Stomach smooth muscle (tissue), 2 donors: Measurements from ENCODE around the gene CPNE4.
"Not testable (repeated sequence)": the region's sequence is repeated elsewhere in the genome, so short reads cannot be mapped to it uniquely, and the experiment has no call there.

Experiments used
- H3K27ac ChIP-seq: one replicate; pipeline ENCODE4 v1.7.0; 2013; ENCODE audit warnings: mild to moderate bottlenecking, low read length, inconsistent platforms
- H3K27me3 ChIP-seq, 2 donors: one replicate each; pipeline ENCODE4 v1.7.0; 2013; ENCODE audit warnings: low read length in 2 of 2; ENCODE audit not compliant: insufficient read depth in 2 of 2, control insufficient read depth in 1 of 2
- H3K36me3 ChIP-seq, 2 donors: one replicate each; pipeline ENCODE4 v1.7.0; 2013; ENCODE audit warnings: low read length in 2 of 2; ENCODE audit not compliant: control insufficient read depth in 2 of 2, insufficient read depth in 2 of 2
- H3K4me1 ChIP-seq: one replicate; pipeline ENCODE4 v1.7.0; 2013; ENCODE audit warnings: low read length; ENCODE audit not compliant: control insufficient read depth, insufficient read depth
- H3K4me3 ChIP-seq, 2 donors: one replicate each; pipeline ENCODE4 v1.7.0; 2013; ENCODE audit warnings: low read length in 2 of 2
- H3K9ac ChIP-seq, 2 donors: one replicate each; pipeline ENCODE4 v1.7.0; 2013; ENCODE audit warnings: low read length in 2 of 2, mild to moderate bottlenecking in 1 of 2
- H3K9me3 ChIP-seq, 2 donors: one replicate each; pipeline ENCODE4 v1.7.0; 2013; ENCODE audit warnings: low read length in 2 of 2; ENCODE audit not compliant: control insufficient read depth in 2 of 2
- donor health status: healthy.
- donor health status: Pancreatic carcinoma.

Gene CPNE4

DNA sequence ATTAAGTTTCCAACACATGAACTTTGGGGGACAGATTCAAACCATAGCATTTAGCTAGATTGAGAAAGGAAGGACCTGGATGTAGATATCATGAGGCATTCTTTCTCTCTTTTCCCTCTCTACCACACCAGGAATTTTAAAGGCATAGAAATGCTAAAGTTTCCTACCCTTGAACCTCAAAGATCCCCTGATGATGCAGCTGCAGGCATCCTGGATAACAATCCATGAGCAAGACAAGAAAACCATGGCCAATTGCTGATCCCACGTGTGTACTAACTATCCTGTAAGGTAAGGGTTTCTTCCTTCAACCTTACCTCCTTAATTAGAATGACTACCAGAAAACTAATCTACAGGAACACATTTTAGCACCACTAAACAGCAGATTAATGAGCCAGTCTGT lies 36.8 kb downstream of the CPNE4 start:
- Histone ChIP-seq H3K4me3 (no peak overlapping the region), H3K27ac (no peak overlapping the region), H3K27me3 (no peaks in the 10 kb centered on the region), H3K9me3 (no peaks in the 10 kb centered on the region), H3K4me1 (no peaks in the 10 kb centered on the region), H3K9ac (no peak overlapping the region), H3K36me3 (no peaks in the 10 kb centered on the region)

DNA sequence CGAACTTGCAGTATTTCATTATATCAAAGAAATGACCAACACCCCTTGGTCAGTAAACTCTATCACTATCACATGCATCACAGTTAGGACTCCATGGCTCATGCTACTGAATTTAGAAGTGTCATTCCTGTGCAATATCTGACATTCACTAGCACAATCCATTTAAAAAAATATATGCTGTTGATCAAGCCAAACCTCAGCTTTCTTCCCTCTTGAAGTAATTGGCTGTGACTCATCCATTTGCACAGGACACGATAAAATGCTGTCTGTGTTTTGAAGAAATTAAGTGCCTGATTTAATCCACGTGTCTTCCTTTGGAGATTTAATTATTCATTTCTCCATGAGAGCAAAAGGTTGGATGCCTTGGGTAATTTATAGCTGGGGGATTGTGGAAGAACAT lies 38.9 kb downstream of the CPNE4 start:
- Histone ChIP-seq H3K9me3 (no peaks in the 10 kb centered on the region), H3K36me3 (no peaks in the 10 kb centered on the region), H3K27ac (no peak overlapping the region), H3K9ac (no peak overlapping the region), H3K27me3 (no peaks in the 10 kb centered on the region), H3K4me3 (no peak overlapping the region), H3K4me1 (no peaks in the 10 kb centered on the region)

DNA sequence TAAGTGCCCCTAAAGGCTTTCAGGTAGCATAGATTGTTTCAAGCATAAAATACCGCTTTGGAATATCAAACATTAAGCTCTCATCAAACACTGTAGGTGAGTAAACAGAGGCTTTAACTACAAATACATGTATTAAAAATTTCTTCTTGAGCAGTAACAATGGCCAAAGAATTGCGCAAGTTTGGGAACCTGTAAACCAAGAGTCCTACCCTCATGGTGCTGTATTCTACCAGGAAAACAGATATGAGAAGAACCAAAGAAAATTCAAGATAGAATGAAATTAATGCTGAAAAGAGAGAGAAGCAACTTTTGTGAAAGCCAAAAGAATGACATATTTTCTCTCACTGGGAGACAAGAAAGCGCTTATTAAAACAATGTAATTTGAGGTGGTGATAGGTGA lies 45.5 kb downstream of the CPNE4 start:
- no peaks in the 10 kb centered on the region for H3K4me1 ChIP-seq
- H3K27ac ChIP-seq, result no peak overlapping the region
- no peaks in the 10 kb centered on the region for H3K9me3 ChIP-seq
- H3K27me3 ChIP-seq, result no peaks in the 10 kb centered on the region
- H3K9ac ChIP-seq, result no peak overlapping the region
- H3K4me3 ChIP-seq, result no peak overlapping the region
- H3K36me3 ChIP-seq, result no peaks in the 10 kb centered on the region

DNA sequence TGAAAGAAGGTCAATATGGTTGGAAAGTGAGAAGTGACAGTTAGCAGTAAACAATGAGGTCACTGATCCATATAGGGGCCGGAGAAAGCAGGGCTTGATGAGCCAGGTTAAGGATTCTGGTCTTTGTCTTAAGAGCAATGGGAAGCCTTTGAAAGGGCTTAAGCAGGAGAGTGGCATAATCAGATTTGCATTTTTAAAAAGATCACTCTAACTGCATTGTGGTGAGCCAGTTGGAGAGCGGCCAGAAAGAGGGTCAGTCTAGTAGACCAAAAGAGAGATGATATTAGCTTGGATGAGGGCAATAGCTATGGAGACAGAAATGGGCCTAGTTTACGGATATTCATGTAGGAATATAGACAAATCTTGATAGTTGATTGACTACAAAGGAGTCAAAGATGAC lies 46.6 kb downstream of the CPNE4 start:
- Histone ChIP-seq H3K4me3 (no peak overlapping the region), H3K36me3 (no peaks in the 10 kb centered on the region), H3K27ac (no peak overlapping the region), H3K9ac (no peak overlapping the region), H3K27me3 (no peaks in the 10 kb centered on the region), H3K9me3 (no peaks in the 10 kb centered on the region), H3K4me1 (no peaks in the 10 kb centered on the region)

DNA sequence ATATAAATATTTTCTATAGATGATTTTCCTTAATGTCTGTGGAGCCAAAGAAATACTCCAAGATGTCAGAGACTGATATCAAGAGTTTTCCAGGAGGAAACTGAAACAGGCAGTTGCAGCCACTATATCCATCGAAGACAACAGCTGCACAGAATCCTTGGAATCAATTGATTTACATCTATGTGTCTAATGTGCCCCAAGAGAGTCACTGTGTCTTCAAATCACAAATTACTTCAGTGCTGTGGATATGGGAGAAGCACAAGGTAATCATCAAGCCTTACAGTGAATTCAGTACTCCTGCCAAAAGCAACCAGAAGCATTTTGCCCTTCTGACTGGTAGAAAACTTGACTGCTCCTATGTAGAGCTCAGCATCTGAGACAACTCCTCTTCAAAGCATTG lies 51.1 kb downstream of the CPNE4 start:
- Histone ChIP-seq H3K9ac (no peak overlapping the region), H3K36me3 (no peaks in the 10 kb centered on the region), H3K27me3 (no peaks in the 10 kb centered on the region), H3K4me1 (no peaks in the 10 kb centered on the region), H3K4me3 (no peak overlapping the region), H3K27ac (no peak overlapping the region), H3K9me3 (no peaks in the 10 kb centered on the region)

GRCh38 chr3:131981323-131981722 lies 53.5 kb downstream of the CPNE4 start:
- Histone ChIP-seq H3K4me1 (no peaks in the 10 kb centered on the region), H3K9me3 (no peaks in the 10 kb centered on the region), H3K27ac (no peak overlapping the region), H3K36me3 (no peaks in the 10 kb centered on the region), H3K4me3 (no peak overlapping the region), H3K27me3 (no peaks in the 10 kb centered on the region), H3K9ac (no peak overlapping the region)

- Histone ChIP-seq H3K9me3 (no peaks in the 10 kb centered on the region), H3K4me1 (no peaks in the 10 kb centered on the region), H3K9ac (no peak overlapping the region), H3K27ac (no peak overlapping the region), H3K36me3 (no peaks in the 10 kb centered on the region), H3K4me3 (no peak overlapping the region), H3K27me3 (no peaks in the 10 kb centered on the region)
Measured at GRCh38 chr3:131976448-131976847, 58.4 kb downstream of the CPNE4 start.

- Histone ChIP-seq H3K4me1 (no peaks in the 10 kb centered on the region), H3K27ac (no peak overlapping the region), H3K9me3 (no peaks in the 10 kb centered on the region), H3K4me3 (no peak overlapping the region), H3K36me3 (no peaks in the 10 kb centered on the region), H3K27me3 (no peaks in the 10 kb centered on the region), H3K9ac (no peak overlapping the region)
Measured at GRCh38 chr3:131975047-131975446, 59.8 kb downstream of the CPNE4 start.

GRCh38 chr3:131973731-131974130 lies 61.1 kb downstream of the CPNE4 start:
- no peaks in the 10 kb centered on the region for H3K4me1 ChIP-seq
- no peak overlapping the region for H3K27ac ChIP-seq
- H3K4me3 ChIP-seq, result no peak overlapping the region
- H3K9ac ChIP-seq, result no peak overlapping the region
- H3K27me3 ChIP-seq, result no peaks in the 10 kb centered on the region
- no peaks in the 10 kb centered on the region for H3K36me3 ChIP-seq
- H3K9me3 ChIP-seq, result no peaks in the 10 kb centered on the region

DNA sequence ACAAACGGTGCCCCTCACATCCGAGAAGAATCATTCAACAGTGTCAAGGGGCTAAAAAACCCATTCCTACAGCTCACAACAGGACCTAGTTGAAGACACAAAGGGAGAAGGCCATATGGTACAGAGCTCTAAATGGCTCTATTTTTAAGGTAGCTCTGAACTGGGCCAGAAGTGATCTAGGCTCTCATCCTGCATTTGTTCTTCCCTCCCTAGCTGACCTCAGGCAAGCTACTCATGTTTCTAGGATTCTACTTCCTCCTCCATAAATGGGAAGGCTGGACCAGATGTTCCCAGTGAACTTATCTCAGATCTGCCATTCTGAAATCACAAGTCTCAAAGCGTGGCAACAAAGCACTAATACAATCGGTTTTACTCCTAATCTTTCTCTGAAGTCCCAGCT lies 62.3 kb downstream of the CPNE4 start:
- no peaks in the 10 kb centered on the region for H3K9me3 ChIP-seq
- no peaks in the 10 kb centered on the region for H3K36me3 ChIP-seq
- no peaks in the 10 kb centered on the region for H3K27me3 ChIP-seq
- no peak overlapping the region for H3K4me3 ChIP-seq
- H3K27ac ChIP-seq, result no peak overlapping the region
- no peaks in the 10 kb centered on the region for H3K4me1 ChIP-seq
- H3K9ac ChIP-seq, result no peak overlapping the region

- H3K27ac ChIP-seq, result no peak overlapping the region
- no peak overlapping the region for H3K4me3 ChIP-seq
- no peaks in the 10 kb centered on the region for H3K9me3 ChIP-seq
- H3K4me1 ChIP-seq, result no peaks in the 10 kb centered on the region
- H3K36me3 ChIP-seq, result no peaks in the 10 kb centered on the region
- no peak overlapping the region for H3K9ac ChIP-seq
- no peaks in the 10 kb centered on the region for H3K27me3 ChIP-seq
Measured at GRCh38 chr3:131972091-131972490, 62.7 kb downstream of the CPNE4 start.

DNA sequence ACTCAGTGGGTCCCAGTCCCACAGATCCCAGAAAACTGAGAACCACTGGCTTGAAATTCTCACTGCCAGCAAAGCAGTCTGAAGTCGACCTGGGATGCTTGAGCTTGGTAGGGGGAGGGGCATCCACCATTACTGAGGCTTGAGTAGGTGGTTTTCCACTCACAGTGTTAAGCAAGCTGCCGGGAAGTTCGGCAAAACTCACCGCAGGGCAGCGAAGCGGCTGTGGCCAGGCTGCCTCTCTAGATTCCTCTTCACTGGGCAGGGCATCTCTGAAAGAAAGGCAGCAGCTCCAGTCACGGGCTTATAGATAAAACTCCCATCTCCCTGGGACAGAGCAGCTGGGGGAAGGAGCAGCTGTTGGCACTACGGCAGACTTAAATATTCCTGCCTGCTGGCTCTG lies 71.4 kb downstream of the CPNE4 start:
- not testable (repeated sequence) for H3K9ac ChIP-seq, H3K4me1 ChIP-seq, H3K27me3 ChIP-seq, H3K9me3 ChIP-seq, H3K4me3 ChIP-seq, H3K36me3 ChIP-seq, H3K27ac ChIP-seq
